Activated CD4-positive, alpha-beta memory T cell treated with anti-CD3 and anti-CD28 coated beads for 36 hours (primary cell): ENCODE results near the gene RPUSD1. TPM values are rescaled to one million over a fixed set of nuclear protein-coding genes. Genes with fewer than 3 reads are reported as not detected.
"Not testable (repeated sequence)": the region's sequence is repeated elsewhere in the genome, so short reads cannot be mapped to it uniquely, and the experiment has no call there.

Source experiments
- CTCF ChIA-PET: fragments of 350-600 bp; sonication (Branson Sonifier 250); formaldehyde crosslinking; loops from one replicate; lab custom pipeline; 2021; ENCODE audit warnings: antibody characterized with exemption, inconsistent platforms; lab: Charles Lee
- POLR2A ChIA-PET: fragments of 350-600 bp; sonication (Branson Sonifier 250); formaldehyde crosslinking; loops from one replicate; lab custom pipeline; 2021; ENCODE audit warnings: antibody characterized with exemption; lab: Charles Lee
- DNase-seq: peaks from one replicate; pipeline ENCODE4 v3.0.0-alpha.2; 2020
- H3K27ac Mint-ChIP-seq: one replicate; pipeline ENCODE4 v1.8.0; 2021; ENCODE audit warnings: mixed read lengths
- H3K27me3 Mint-ChIP-seq: one replicate; pipeline ENCODE4 v1.8.0; 2021; ENCODE audit warnings: mixed read lengths
- H3K36me3 Mint-ChIP-seq: one replicate; pipeline ENCODE4 v1.8.0; 2021; ENCODE audit warnings: mixed read lengths
- H3K4me1 Mint-ChIP-seq: one replicate; pipeline ENCODE4 v1.8.0; 2021; ENCODE audit warnings: low read depth, mixed read lengths
- H3K4me3 Mint-ChIP-seq: one replicate; pipeline ENCODE4 v1.8.0; 2021; ENCODE audit warnings: mild to moderate bottlenecking, mixed read lengths
- H3K9me3 Mint-ChIP-seq: one replicate; pipeline ENCODE4 v1.8.0; 2021; ENCODE audit warnings: mixed read lengths
- intact Hi-C: fragments of 100-400 bp; cut with micrococcal nuclease; formaldehyde crosslinking; loops from one replicate; pipeline ENCODE4 v1.15.1; 2023
- total RNA-seq, 2 experiments: library from RNA; stranded (reverse); gene quantifications; one replicate each; pipeline ENCODE4 v1.2.3, GENCODE V29; 2021

Gene RPUSD1
- total RNA-seq, 2 experiments from 2014 or later: 13.7 to 15.5 TPM

DNA sequence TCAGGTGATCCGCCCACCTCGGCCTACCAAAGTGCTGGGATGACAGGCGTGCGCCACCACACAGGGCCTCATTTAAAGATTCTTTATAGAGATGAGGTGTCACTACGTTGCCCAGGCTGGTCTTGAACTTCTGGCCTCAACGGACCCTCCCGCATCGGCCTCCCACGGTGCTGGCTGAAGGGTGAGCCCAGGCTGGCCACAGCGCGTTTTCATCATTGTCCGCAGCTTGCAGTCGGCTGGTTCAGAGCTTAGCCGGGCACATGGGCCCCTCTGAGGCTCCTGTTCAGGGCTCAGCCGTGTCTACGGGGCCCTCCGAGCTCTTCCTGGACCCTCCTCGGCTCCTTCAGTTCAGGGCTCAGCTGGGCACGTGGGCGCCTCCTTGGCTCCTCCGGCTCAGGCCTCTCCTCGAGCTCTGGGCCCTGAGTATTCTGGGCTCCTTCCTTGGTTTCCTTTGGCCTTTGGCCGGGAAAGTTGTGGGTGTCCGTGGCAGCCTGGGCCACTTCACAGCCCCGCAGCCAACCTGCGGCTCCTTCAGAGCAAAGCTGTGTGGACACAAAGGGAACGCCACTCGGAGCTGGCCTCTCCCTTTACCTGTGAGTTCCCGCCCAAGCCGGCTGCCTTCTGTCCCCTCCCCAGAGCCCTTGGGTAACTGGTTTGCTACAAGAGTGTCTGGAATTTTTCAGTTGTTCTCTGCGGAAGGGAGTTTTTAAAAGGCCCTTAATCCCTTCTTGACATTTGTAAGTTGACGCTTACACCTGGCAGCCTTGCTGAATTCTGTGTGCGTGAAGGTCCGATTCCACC is 28.9 kb downstream of the RPUSD1 start:
- CTCF ChIA-PET: no interaction called here
- Mint-ChIP-seq H3K9me3 (peaks cover 7% of the 10 kb centered on the region), H3K4me1 (no peaks in the 10 kb centered on the region)

DNA sequence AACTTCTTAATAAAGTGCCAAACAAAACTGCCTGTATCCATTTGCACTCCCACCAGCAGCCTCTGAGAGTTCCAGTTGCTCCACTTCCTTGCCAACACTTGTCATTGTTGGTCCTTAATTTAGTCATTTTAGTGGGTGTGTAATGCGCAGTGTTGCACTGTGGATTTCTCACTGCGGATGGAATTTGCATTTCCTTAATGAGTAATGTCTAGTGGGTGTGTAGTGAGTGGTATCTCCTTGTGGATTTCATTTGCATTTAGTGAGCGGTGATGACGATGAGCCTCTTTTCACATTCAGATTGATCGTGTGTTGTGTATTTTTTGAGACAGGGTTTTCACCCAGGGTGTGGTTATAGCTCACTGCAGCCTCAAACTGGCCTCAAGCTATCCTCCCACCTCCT is 31.8 kb downstream of the RPUSD1 start:
- Mint-ChIP-seq H3K9me3 (peaks cover 7% of the 10 kb centered on the region), H3K36me3 (no peaks in the 10 kb centered on the region), H3K27ac (no peak overlapping the region), H3K4me1 (no peaks in the 10 kb centered on the region), H3K4me3 (no peak overlapping the region), H3K27me3 (peaks cover 12% of the 10 kb centered on the region)
- CTCF ChIA-PET: interaction anchor here (0.8 to 1.3 kb wide), 4 partner anchors 32 to 347 kb away, joined by 3 read pairs; partner anchors contain the start of gene CHTF18
- DNase-seq: no peak
- POLR2A ChIA-PET: no interaction called here
- intact Hi-C loops: no loop called here

More for the DNA sequence above, 28.9 kb downstream of the RPUSD1 start:
- intact Hi-C loops: no loop called here
- DNase-seq: no peak
- Mint-ChIP-seq H3K27me3 (peaks cover 12% of the 10 kb centered on the region), H3K27ac (no peak overlapping the region), H3K36me3 (no peaks in the 10 kb centered on the region), H3K4me3 (no peak overlapping the region)
- POLR2A ChIA-PET: no interaction called here

- no peak for DNase-seq
- ChIA-PET CTCF (no interaction called here), POLR2A (no interaction called here)
- intact Hi-C loops: no loop called here
- Mint-ChIP-seq H3K36me3 (no peaks in the 10 kb centered on the region), H3K4me3 (no peak overlapping the region), H3K9me3 (peaks cover 7% of the 10 kb centered on the region), H3K27me3 (peaks cover 12% of the 10 kb centered on the region), H3K27ac (no peak overlapping the region), H3K4me1 (no peaks in the 10 kb centered on the region)
Observed at GRCh38 chr16:754656-755055, 33.5 kb downstream of the RPUSD1 start.

DNA sequence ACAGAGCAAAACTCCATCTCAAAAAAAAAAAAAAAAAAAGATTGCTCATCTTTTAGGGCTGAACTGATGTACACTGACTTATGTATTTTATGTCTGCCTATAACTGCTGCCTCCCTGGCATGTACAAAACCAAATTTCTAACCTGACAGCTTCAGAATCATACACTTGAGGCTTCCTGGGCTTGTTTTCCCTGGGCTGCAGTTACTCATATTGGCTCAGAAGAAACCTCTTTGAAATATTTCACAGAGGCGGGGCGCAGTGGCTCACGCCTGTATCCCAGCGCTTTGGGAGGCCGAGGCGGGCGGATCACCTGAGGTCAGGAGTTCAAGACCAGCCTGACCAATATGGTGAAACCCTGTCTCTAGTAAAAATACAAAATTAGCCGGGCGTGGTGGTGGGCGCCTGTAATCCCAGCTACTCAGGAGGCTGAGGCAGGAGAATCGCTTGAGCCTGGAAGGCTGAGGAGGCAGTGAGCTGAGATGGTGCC is 34.0 kb downstream of the RPUSD1 start:
- H3K4me3 Mint-ChIP-seq, H3K9me3 Mint-ChIP-seq, H3K27ac Mint-ChIP-seq, POLR2A ChIA-PET, H3K4me1 Mint-ChIP-seq, H3K36me3 Mint-ChIP-seq, intact Hi-C loops, DNase-seq, CTCF ChIA-PET: not testable (repeated sequence)
- peaks cover 12% of the 10 kb centered on the region for H3K27me3 Mint-ChIP-seq

- POLR2A ChIA-PET: no interaction called here
- H3K27ac Mint-ChIP-seq: no peak overlapping the region
- H3K4me3 Mint-ChIP-seq: no peak overlapping the region
- no peaks in the 10 kb centered on the region for H3K36me3 Mint-ChIP-seq
- CTCF ChIA-PET: interaction anchor here (1.4 kb wide), 1 partner anchor 33 kb away, joined by 3 read pairs; no protein-coding TSS in a partner anchor
- H3K4me1 Mint-ChIP-seq: no peaks in the 10 kb centered on the region
- H3K9me3 Mint-ChIP-seq: peaks cover 6% of the 10 kb centered on the region
- peaks cover 9% of the 10 kb centered on the region for H3K27me3 Mint-ChIP-seq
- DNase-seq: no peak
- intact Hi-C loops: no loop called here
Observed at GRCh38 chr16:752007-752312, 36.2 kb downstream of the RPUSD1 start.

DNA sequence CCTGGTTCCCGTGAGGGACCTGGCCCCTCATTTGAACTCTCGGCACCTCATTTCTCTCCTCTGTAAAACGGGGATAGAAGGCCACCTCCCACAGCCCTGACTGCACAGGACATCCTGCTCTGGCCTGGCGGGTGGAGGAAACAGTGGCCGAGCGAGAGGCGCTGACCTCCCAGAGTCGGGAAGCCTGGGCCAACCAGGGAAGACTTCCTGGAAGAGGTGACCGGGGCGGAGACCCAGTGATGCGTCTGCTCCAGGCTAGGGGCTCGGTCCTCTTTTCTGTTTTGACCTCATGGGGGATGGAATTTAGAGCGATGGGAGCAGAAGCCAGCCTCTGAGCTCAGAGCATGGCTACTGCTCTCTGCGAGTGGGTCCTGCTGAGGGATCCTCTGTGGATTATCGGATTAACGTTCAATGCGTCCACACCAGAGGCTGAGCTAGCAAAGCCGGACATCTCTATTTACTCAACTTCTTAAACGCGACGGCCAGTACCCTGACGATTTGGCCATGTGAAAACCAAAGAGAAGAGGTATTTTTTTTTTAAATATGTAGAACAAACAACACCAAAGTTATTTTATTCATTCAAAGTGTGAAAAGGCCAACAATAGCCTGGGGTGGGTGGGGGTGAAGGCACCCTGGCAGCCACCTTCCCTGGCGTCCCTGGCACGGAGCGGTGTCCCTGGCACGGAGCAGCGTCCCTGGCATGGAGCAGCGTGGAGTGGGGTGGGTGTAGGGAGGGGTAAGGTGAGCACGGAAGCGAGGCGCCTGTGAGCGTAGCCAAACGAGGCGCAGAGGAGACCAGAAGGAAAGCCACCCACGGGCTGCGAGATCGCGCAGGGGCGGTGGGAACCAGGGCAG is 36.8 kb downstream of the RPUSD1 start:
- Mint-ChIP-seq H3K27me3 (peaks cover 6% of the 10 kb centered on the region), H3K4me1 (no peaks in the 10 kb centered on the region), H3K27ac (no peak overlapping the region), H3K36me3 (no peaks in the 10 kb centered on the region), H3K4me3 (no peak overlapping the region), H3K9me3 (peaks cover 2% of the 10 kb centered on the region)
- no peak for DNase-seq
- intact Hi-C loops: no loop called here
- ChIA-PET CTCF (interaction anchor here (1.4 kb wide), 1 partner anchor 34 kb away, joined by 3 read pairs; no protein-coding TSS in a partner anchor), POLR2A (no interaction called here)

DNA sequence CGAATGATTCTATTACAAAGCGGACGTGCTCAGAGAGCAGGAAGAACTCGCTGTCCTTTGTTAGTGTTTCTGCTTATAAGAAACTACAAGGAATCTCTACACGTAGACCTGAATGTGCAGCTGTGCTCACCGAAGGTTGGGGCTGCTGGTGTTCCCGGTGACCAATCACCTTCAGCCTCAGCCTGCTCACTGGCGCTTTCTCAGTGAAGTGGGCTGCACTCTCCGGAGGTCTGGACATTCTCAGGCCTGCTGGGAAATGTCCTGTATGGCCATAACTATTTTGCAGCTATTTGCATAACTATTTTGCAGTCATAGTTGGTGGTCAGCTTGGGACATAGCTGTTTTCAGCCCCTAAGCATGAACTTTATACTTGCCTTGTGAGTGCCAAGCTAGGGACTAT is 37.7 kb downstream of the RPUSD1 start:
- DNase-seq: no peak
- POLR2A ChIA-PET: no interaction called here

GRCh38 chr16:749010-749409 is 39.2 kb downstream of the RPUSD1 start:
- intact Hi-C loops: no loop called here
- no peaks in the 10 kb centered on the region for H3K36me3 Mint-ChIP-seq
- no peaks in the 10 kb centered on the region for H3K4me1 Mint-ChIP-seq
- H3K4me3 Mint-ChIP-seq: no peak overlapping the region
- no peak for DNase-seq
- no peaks in the 10 kb centered on the region for H3K9me3 Mint-ChIP-seq
- no peak overlapping the region for H3K27ac Mint-ChIP-seq
- POLR2A ChIA-PET: no interaction called here
- CTCF ChIA-PET: interaction anchor here (0.7 to 2.3 kb wide), 4 partner anchors 8 to 130 kb away, joined by 3 to 5 read pairs (median 4); partner anchors contain the start of genes CIAO3 and METRN
- H3K27me3 Mint-ChIP-seq: no peaks in the 10 kb centered on the region

More for the DNA sequence above, 37.7 kb downstream of the RPUSD1 start:
- intact Hi-C loops: no loop called here
- Mint-ChIP-seq H3K4me1 (no peaks in the 10 kb centered on the region), H3K9me3 (no peaks in the 10 kb centered on the region), H3K27me3 (no peaks in the 10 kb centered on the region), H3K36me3 (no peaks in the 10 kb centered on the region), H3K4me3 (no peak overlapping the region), H3K27ac (no peak overlapping the region)
- CTCF ChIA-PET: interaction anchor here (1.4 kb wide), 1 partner anchor 35 kb away, joined by 3 read pairs; no protein-coding TSS in a partner anchor

GRCh38 chr16:747978-748746 is 40.0 kb downstream of the RPUSD1 start:
- Mint-ChIP-seq H3K4me1 (no peaks in the 10 kb centered on the region), H3K36me3 (no peaks in the 10 kb centered on the region), H3K4me3 (no peak overlapping the region), H3K27me3 (no peaks in the 10 kb centered on the region), H3K9me3 (no peaks in the 10 kb centered on the region), H3K27ac (no peak overlapping the region)
- intact Hi-C loops: no loop called here
- CTCF ChIA-PET: interaction anchor here (0.7 to 2.3 kb wide), 2 partner anchors 34 to 131 kb away, joined by 3 to 5 read pairs; partner anchors contain the start of gene METRN
- POLR2A ChIA-PET: no interaction called here
- no peak for DNase-seq

DNA sequence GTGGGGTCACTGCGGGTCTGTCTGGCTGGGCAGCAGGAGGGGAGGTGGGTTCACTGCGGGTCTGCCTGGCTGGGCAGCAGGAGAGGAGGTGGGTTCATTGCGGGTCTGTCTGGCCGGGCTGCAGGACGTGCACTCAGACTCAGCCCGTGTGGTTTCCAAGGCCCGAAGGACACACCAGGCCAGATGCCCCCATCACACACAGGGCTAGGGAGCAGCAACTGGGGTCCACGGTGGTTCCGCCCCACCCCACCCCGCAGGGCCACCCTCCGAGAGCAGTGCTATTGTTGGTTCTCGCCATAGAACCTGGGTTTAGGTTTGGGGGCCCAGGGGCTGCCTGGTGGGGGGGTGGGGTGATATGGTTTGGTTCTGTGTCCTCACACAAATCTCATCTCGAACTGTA is 41.5 kb downstream of the RPUSD1 start:
- DNase-seq: no peak
- intact Hi-C loops: no loop called here
- H3K4me1 Mint-ChIP-seq: no peaks in the 10 kb centered on the region
- H3K36me3 Mint-ChIP-seq: no peaks in the 10 kb centered on the region
- H3K27me3 Mint-ChIP-seq: no peaks in the 10 kb centered on the region
- no peak overlapping the region for H3K27ac Mint-ChIP-seq
- CTCF ChIA-PET: no interaction called here
- POLR2A ChIA-PET: no interaction called here
- H3K9me3 Mint-ChIP-seq: no peaks in the 10 kb centered on the region
- no peak overlapping the region for H3K4me3 Mint-ChIP-seq

DNA sequence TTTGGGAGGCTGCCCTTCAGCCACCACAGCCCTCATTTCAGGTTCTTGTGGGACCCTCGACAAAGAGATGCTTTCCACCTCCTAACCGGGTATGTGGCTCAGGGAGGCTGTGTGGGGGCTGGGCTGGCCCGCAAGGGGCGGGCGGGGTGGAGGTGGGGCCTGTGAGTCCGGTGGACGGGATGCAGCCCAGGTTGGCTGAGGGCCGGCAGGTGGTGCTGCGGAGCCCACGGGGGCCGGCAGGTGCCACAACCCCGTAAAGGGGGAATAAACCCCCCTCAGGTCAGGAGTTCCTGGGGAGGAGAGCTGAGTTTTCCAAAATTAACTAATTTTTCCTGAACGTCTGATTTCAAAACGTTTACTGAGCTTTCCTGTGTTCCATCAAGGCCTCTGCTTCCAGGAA is 42.4 kb downstream of the RPUSD1 start:
- no peaks in the 10 kb centered on the region for H3K27me3 Mint-ChIP-seq
- intact Hi-C loops: no loop called here

More for the DNA sequence above, 42.4 kb downstream of the RPUSD1 start:
- no peak overlapping the region for H3K27ac Mint-ChIP-seq
- peaks cover 3% of the 10 kb centered on the region for H3K4me1 Mint-ChIP-seq
- H3K4me3 Mint-ChIP-seq: no peak overlapping the region
- H3K9me3 Mint-ChIP-seq: no peaks in the 10 kb centered on the region
- ChIA-PET POLR2A (no interaction called here), CTCF (interaction anchor here (1.1 kb wide), 1 partner anchor 40 kb away, joined by 3 read pairs; no protein-coding TSS in a partner anchor)
- no peaks in the 10 kb centered on the region for H3K36me3 Mint-ChIP-seq
- no peak for DNase-seq
